H1 (cell line): Measurements from ENCODE around the gene DBNDD1. TPM values are rescaled to one million over a fixed set of nuclear protein-coding genes. Genes with fewer than 3 reads are reported as not detected.

Experiments used
- CTCF ChIA-PET: fragments of 300-600 bp; sonication (Branson Sonifier 250); formaldehyde crosslinking; loops from one replicate; lab custom pipeline; 2021; ENCODE audit not compliant: partially characterized antibody; lab: Charles Lee
- POLR2A ChIA-PET: fragments of 300-600 bp; sonication (Branson Sonifier 250); formaldehyde crosslinking; loops from one replicate; lab custom pipeline; 2021; ENCODE audit warnings: inconsistent platforms; ENCODE audit not compliant: partially characterized antibody; lab: Charles Lee
- DNase-seq, 2 experiments: peaks; one replicate each; pipeline versions ENCODE4 v3.0.0 to v3.0.0-alpha.2; 2010 to 2022; ENCODE audit warnings: low spot score in 2 of 2, low read depth in 1 of 2, mixed read lengths in 1 of 2
- FAIRE-seq: peaks from 2 replicates; lab custom pipeline; 2011; peaks lifted over from hg19 to GRCh38; lab: Jason Lieb, UNC
- H2AFZ ChIP-seq: 2 replicates; pipeline ENCODE4 v1.8.1; 2012; ENCODE audit warnings: low read length, inconsistent platforms
- H2AK5ac ChIP-seq: 2 replicates; pipeline ENCODE4 v1.6.1; 2013; ENCODE audit warnings: low read depth, low read length
- H2BK120ac ChIP-seq: replicated peaks from 2 replicates; pipeline ENCODE3; 2013; ENCODE audit warnings: low read depth, low read length, inconsistent platforms
- H2BK12ac ChIP-seq: 2 replicates; pipeline ENCODE4 v1.6.1; 2013; ENCODE audit warnings: low read depth, low read length
- H2BK15ac ChIP-seq: 2 replicates; pipeline ENCODE4 v1.6.1; 2013; ENCODE audit warnings: low read length
- H2BK20ac ChIP-seq: 2 replicates; pipeline ENCODE4 v1.6.1; 2013; ENCODE audit warnings: low read length
- H2BK5ac ChIP-seq: 2 replicates; pipeline ENCODE4 v1.6.1; 2013; ENCODE audit warnings: low read depth, low read length
- H3K14ac ChIP-seq: 2 replicates; pipeline ENCODE4 v1.6.1; 2013; ENCODE audit warnings: inconsistent platforms; ENCODE audit not compliant: insufficient read length
- H3K18ac ChIP-seq: 2 replicates; pipeline ENCODE4 v1.6.1; 2013; ENCODE audit warnings: low read length; ENCODE audit errors: extremely low read depth
- H3K23ac ChIP-seq: 2 replicates; pipeline ENCODE4 v1.6.1; 2013; ENCODE audit warnings: inconsistent platforms; ENCODE audit not compliant: insufficient read length
- H3K23me2 ChIP-seq: 2 replicates; pipeline ENCODE4 v1.6.1; 2013; ENCODE audit warnings: low read depth, low read length
- H3K27ac ChIP-seq: 2 replicates; pipeline ENCODE4 v1.6.1; 2011; ENCODE audit warnings: low read depth, low read length, inconsistent platforms
- H3K27me3 ChIP-seq, 4 experiments: replicated peaks in 1 of 4; 1 replicate in 1 of 4; 2 replicates in 3 of 4; pipeline versions ENCODE4 v1.6.1 to v1.8.1; 2011 to 2013; ENCODE audit warnings: low read length in 3 of 4, mild to moderate bottlenecking in 3 of 4, inconsistent platforms in 2 of 4, mixed read lengths in 2 of 4, moderate library complexity in 1 of 4; ENCODE audit not compliant: control insufficient read depth in 3 of 4, insufficient read depth in 3 of 4; ENCODE audit errors: extremely low read depth in 1 of 4
- H3K36me3 ChIP-seq, 4 experiments: 2 replicates each; pipeline versions ENCODE4 v1.6.1 to v1.8.1; 2011 to 2013; ENCODE audit warnings: mild to moderate bottlenecking in 4 of 4, low read length in 3 of 4, moderate library complexity in 2 of 4, control low read depth in 1 of 4, inconsistent platforms in 1 of 4; ENCODE audit not compliant: insufficient read depth in 4 of 4, control insufficient read depth in 2 of 4
- H3K4ac ChIP-seq: replicated peaks from 2 replicates; pipeline ENCODE3; 2013; ENCODE audit warnings: low read length, low read depth, mixed read lengths, inconsistent platforms; ENCODE audit not compliant: insufficient read length
- H3K4me1 ChIP-seq, 4 experiments: replicated peaks in 1 of 4; 1 replicate in 1 of 4; 2 replicates in 3 of 4; pipeline versions ENCODE4 v1.6.1 to v1.8.1; 2011 to 2013; ENCODE audit warnings: low read length in 3 of 4, inconsistent platforms in 2 of 4, mixed read lengths in 1 of 4; ENCODE audit not compliant: insufficient read depth in 4 of 4, control insufficient read depth in 3 of 4
- H3K4me2 ChIP-seq, 2 experiments: 2 replicates each; pipeline versions ENCODE4 v1.6.1 to v1.8.1; 2011 to 2013; ENCODE audit warnings: low read depth in 2 of 2, low read length in 2 of 2, control low read depth in 1 of 2, inconsistent platforms in 1 of 2, mild to moderate bottlenecking in 1 of 2; ENCODE audit not compliant: insufficient read depth in 1 of 2
- H3K4me3 ChIP-seq, 4 experiments: fragments of 200-600, 300-600 bp in 1 of 4; sonication (generic), shearing (Covaris generic), sonication (Bioruptor Twin) in 1 of 4; 2 replicates each; pipeline versions ENCODE4 v1.5.1 to v1.8.1; 2011 to 2016; ENCODE audit warnings: low read length in 4 of 4, low read depth in 3 of 4, control low read depth in 2 of 4, inconsistent platforms in 2 of 4, mild to moderate bottlenecking in 2 of 4, mixed read lengths in 1 of 4, moderate library complexity in 1 of 4; ENCODE audit not compliant: insufficient read depth in 2 of 4; ENCODE audit errors: extremely low read depth in 1 of 4
- H3K56ac ChIP-seq: replicated peaks from 2 replicates; pipeline ENCODE3; 2013; ENCODE audit warnings: low read depth, mild to moderate bottlenecking, mixed read lengths, low read length, inconsistent platforms; ENCODE audit not compliant: insufficient read length
- H3K79me1 ChIP-seq: 2 replicates; pipeline ENCODE4 v1.6.1; 2013; ENCODE audit warnings: low read depth, low read length, control low read depth
- H3K79me2 ChIP-seq, 2 experiments: 2 replicates each; pipeline versions ENCODE4 v1.6.1 to v1.8.1; 2012 to 2013; ENCODE audit warnings: low read length in 2 of 2, mild to moderate bottlenecking in 2 of 2, inconsistent platforms in 1 of 2; ENCODE audit not compliant: insufficient read depth in 2 of 2, control insufficient read depth in 1 of 2
- H3K9ac ChIP-seq, 4 experiments: replicated peaks in 1 of 4; 1 replicate in 1 of 4; 2 replicates in 3 of 4; pipeline versions ENCODE4 v1.6.1 to v1.8.1; 2011 to 2013; ENCODE audit warnings: low read depth in 3 of 4, low read length in 3 of 4, control low read depth in 2 of 4, mild to moderate bottlenecking in 2 of 4, moderate library complexity in 2 of 4, inconsistent platforms in 1 of 4; ENCODE audit errors: extremely low read depth in 1 of 4
- H3K9me3 ChIP-seq, 2 experiments: 2 replicates each; pipeline versions ENCODE4 v1.6.1 to v1.8.1; 2012 to 2013; ENCODE audit warnings: mild to moderate bottlenecking in 2 of 2, moderate library complexity in 2 of 2, control low read depth in 1 of 2, inconsistent platforms in 1 of 2, low read depth in 1 of 2, low read length in 1 of 2, mixed read lengths in 1 of 2; ENCODE audit not compliant: insufficient read depth in 2 of 2
- H4K20me1 ChIP-seq, 2 experiments: replicated peaks in 1 of 2; 2 replicates each; pipeline versions ENCODE3 to v1.8.1; 2011 to 2013; ENCODE audit warnings: inconsistent platforms in 2 of 2, low read length in 2 of 2, mild to moderate bottlenecking in 1 of 2; ENCODE audit not compliant: insufficient read depth in 2 of 2, control insufficient read depth in 1 of 2
- H4K5ac ChIP-seq: 2 replicates; pipeline ENCODE4 v1.6.1; 2013; ENCODE audit warnings: low read length, low read depth, mixed read lengths, inconsistent platforms; ENCODE audit not compliant: insufficient read length
- H4K8ac ChIP-seq: 2 replicates; pipeline ENCODE4 v1.8.0; 2013; ENCODE audit warnings: mild to moderate bottlenecking, moderate library complexity, low read length, inconsistent platforms; ENCODE audit not compliant: insufficient read depth; ENCODE audit errors: extremely low read depth
- H4K91ac ChIP-seq: replicated peaks from 2 replicates; pipeline ENCODE3; 2013; ENCODE audit warnings: low read length, mixed read lengths, inconsistent platforms; ENCODE audit not compliant: insufficient read length
- CTCF ChIP-seq, 3 experiments: IDR thresholded peaks; 1 replicate in 2 of 3; 2 replicates in 1 of 3; pipeline versions ENCODE4 v1.5.1 to v1.6.1; 2011; ENCODE audit warnings: low read length in 3 of 3, mild to moderate bottlenecking in 3 of 3, inconsistent platforms in 2 of 3, low read depth in 1 of 3, moderate library complexity in 1 of 3; ENCODE audit not compliant: insufficient read depth in 1 of 3; ENCODE audit errors: control extremely low read depth in 1 of 3
- KDM5A ChIP-seq: fragments of 200-600 bp; IDR thresholded peaks from 2 replicates; pipeline ENCODE4 v1.7.1; 2012; ENCODE audit warnings: mild to moderate bottlenecking, low read length, inconsistent platforms, mixed read lengths
- RFX5 ChIP-seq: IDR thresholded peaks from 2 replicates; pipeline ENCODE4 v1.6.1; 2011; ENCODE audit warnings: low read depth, low read length, improper control_type of control experiment, borderline replicate concordance
- WGBS, 2 experiments: shearing (Covaris generic) in 1 of 2; methylation state at CpG; one replicate each; pipeline versions ENCODE4 v1.1.6 to v1.1.7; 2013 to 2015; ENCODE audit warnings: low lambda C conversion rate in 2 of 2, mixed read lengths in 2 of 2, inconsistent platforms in 1 of 2, low coverage in 1 of 2, missing lambda C conversion rate in 1 of 2; ENCODE audit not compliant: insufficient replicate concordance in 2 of 2, insufficient coverage in 1 of 2, insufficient read length in 1 of 2; ENCODE audit errors: extremely low coverage in 1 of 2, missing lambda C conversion rate in 1 of 2; 5-methylcytosine and 5-hydroxymethylcytosine counted together
- polyA plus RNA-seq, 7 experiments: library from polyadenylated mRNA; depleted of rRNA in 3 of 7; stranded (reverse) in 5 of 7; unstranded in 2 of 7; fragments of >200 nt in 5 of 7; fragments of 200-250 nt in 2 of 7; gene quantifications; 1 replicate in 5 of 7; 2 replicates in 1 of 7; 4 replicates in 1 of 7; pipeline versions ENCODE4 v1.2.1 to v1.2.3, GENCODE V29; 2011 to 2013; ENCODE audit warnings: missing spikeins in 2 of 7, mixed read lengths in 2 of 7
- total RNA-seq: library from RNA; stranded (reverse); fragmentation: NEBNext Ultra II Directional; extraction: Animal tissue kit (Norgen Biotek cat#: 25700); gene quantifications from 2 replicates; pipeline ENCODE4 v1.2.1, GENCODE V29; 2021

Gene DBNDD1
- total and polyA plus RNA-seq, 2 of the 8 experiments (the other 6 are each of a cell fraction or from before 2014, with no cell fraction given): 69.9 to 92.6 TPM

GRCh38 chr16:90032674-90033331 is 13.5 kb upstream of the DBNDD1 start:
- Histone ChIP-seq H2BK120ac (no peak overlapping the region), H2BK12ac (no peak overlapping the region), H4K8ac (no peak overlapping the region), H3K79me2 (no peaks in the 10 kb centered on the region), H3K14ac (no peak overlapping the region), H3K9ac (no peak overlapping the region; a peak in 1 of 7 replicates), H3K27me3 (no peaks in the 10 kb centered on the region), H3K9me3 (no peaks in the 10 kb centered on the region), H3K79me1 (no peaks in the 10 kb centered on the region; the same call in 1 of the 2 replicates), H2BK20ac (no peak overlapping the region), H4K5ac (no peak overlapping the region), H3K4me1 (peaks cover 0 to 14% (median 7%) of the 10 kb centered on the region in 4 experiments; a peak in 5 of 7 replicates), H3K23me2 (0 out of 2 replicates have a peak, but pooled peaks cover 2% of the 10 kb centered on the region), H3K18ac (no peak overlapping the region), H2AK5ac (no peak overlapping the region), H3K4ac (no peak overlapping the region), H2AFZ (no peak overlapping the region), H4K20me1 (peaks cover 0 to 3% of the 10 kb centered on the region in 2 experiments), H3K36me3 (peaks cover 14 to 41% (median 18%) of the 10 kb centered on the region in 4 experiments; a peak in 7 of 8 replicates), H3K23ac (no peak overlapping the region), H3K4me3 (no peak overlapping the region), H2BK5ac (no peak overlapping the region; the same call in 1 of the 2 replicates), H3K27ac (no peak overlapping the region), H2BK15ac (no peak overlapping the region), H3K56ac (no peak overlapping the region), H3K4me2 (no peak overlapping the region), H4K91ac (no peak overlapping the region)
- POLR2A ChIA-PET: interaction anchor here (1.3 to 2.7 kb wide), 5 partner anchors 9 to 15 kb away, joined by 3 to 11 read pairs (median 6); no protein-coding TSS in a partner anchor
- WGBS, 2 experiments: 95% methylated on average over 8 of the region's 8 CpGs; no CpG with 5 or more reads in 1 of the 2 experiments
- FAIRE-seq: no peak
- DNase-seq: no peak
- CTCF ChIA-PET: interaction anchor here (1.3 to 1.4 kb wide), 3 partner anchors 10 to 12 kb away, joined by 3 to 5 read pairs (median 3); no protein-coding TSS in a partner anchor
- no peak for TF ChIP-seq RFX5
- no peak for TF ChIP-seq KDM5A
- TF ChIP-seq CTCF (IDR thresholded peaks at IDR 0.05; ENCODE audit: control extremely low read depth in 1 of 3, insufficient read depth in 1 of 3, low read depth in 1 of 3, low read length in 3 of 3): peak in 1 of 3 experiments; percentile 1; a peak in 1 of 4 replicates
